Ovary (tissue), 9 donors: ENCODE results near the gene SLC37A1. TPM values are rescaled to one million over a fixed set of nuclear protein-coding genes. Genes with fewer than 3 reads are reported as not detected.

Experiments
- DNase-seq, 5 donors: peaks; one replicate each; pipeline ENCODE4 v3.0.0-alpha.2; 2019 to 2020
- H3K27ac ChIP-seq, 2 donors: fragments of 200-600 bp; one replicate each; pipeline versions ENCODE4 v1.5.1 to v1.8.0; 2019 to 2022
- H3K27me3 ChIP-seq: fragments of 200-600 bp; one replicate; pipeline ENCODE4 v1.8.0; 2022
- H3K36me3 ChIP-seq: fragments of 200-600 bp; sonication (generic); one replicate; pipeline ENCODE4 v1.5.1; 2019
- H3K4me1 ChIP-seq: one replicate; pipeline ENCODE4 v1.8.1; 2013; ENCODE audit warnings: mild to moderate bottlenecking, moderate library complexity; ENCODE audit not compliant: insufficient read depth
- H3K4me3 ChIP-seq: fragments of 200-600 bp; sonication (generic); one replicate; pipeline ENCODE4 v1.5.1; 2017
- H3K9me3 ChIP-seq, 2 donors: fragments of 200-600 bp in 1 of 2; sonication (generic) in 1 of 2; one replicate each; pipeline versions ENCODE4 v1.5.1 to v1.8.1; 2013 to 2019; ENCODE audit warnings: mild to moderate bottlenecking in 1 of 2, moderate library complexity in 1 of 2
- EP300 ChIP-seq: sonication (generic); formaldehyde crosslinking; IDR thresholded peaks from one replicate; pipeline ENCODE4 v1.6.1; 2017; ENCODE audit warnings: antibody characterized with exemption
- POLR2A ChIP-seq: fragments of 450-650 bp; IDR thresholded peaks from one replicate; pipeline ENCODE4 v1.6.1; 2017; ENCODE audit warnings: antibody characterized with exemption, mild to moderate bottlenecking, moderate library complexity
- WGBS, 3 donors: extraction: QIAGEN DNeasy Blood & Tissue Kit in 1 of 3; methylation state at CpG; one replicate each; pipeline versions ENCODE4 v1.1.5 to v1.1.7; 2013 to 2017; 5-methylcytosine and 5-hydroxymethylcytosine counted together
- intact Hi-C, 4 donors: fragments of 100-400 bp; cut with DNase I; formaldehyde crosslinking; loops; one replicate each; pipeline versions ENCODE4 v1.11.0 to v1.15.1; 2022 to 2023
- polyA plus RNA-seq, 2 donors: library from polyadenylated mRNA; stranded (reverse); fragments of 200-250 nt in 1 of 2; fragments of 350-450 nt in 1 of 2; fragmentation: Illumina TruSeq in 1 of 2; extraction: RNeasy Lipid Tissue Mini Kit (QIAGEN cat#74804) in 1 of 2; gene quantifications; one replicate each; pipeline ENCODE4 v1.2.3, GENCODE V29; 2013 to 2014
- total RNA-seq, 7 donors: library from RNA; depleted of rRNA in 2 of 7; stranded (reverse); fragments of >200 nt in 2 of 7; fragmentation: NEBNext Ultra II Directional in 3 of 7; extraction: Animal tissue kit (Norgen Biotek cat#: 25700) in 3 of 7; gene quantifications; one replicate each; pipeline versions ENCODE4 v1.1.0 to v1.2.4, GENCODE V29; 2016 to 2023
- TF ChIP-seq, protein P1 (sequence below), 3 donors: fragments of 450-650 bp in 2 of 3; fragments of 200-600 bp in 1 of 3; IDR thresholded peaks; one replicate each; pipeline versions ENCODE4 v1.5.1 to v1.8.0; 2016 to 2022; ENCODE audit warnings: antibody characterized with exemption in 3 of 3, mild to moderate bottlenecking in 1 of 3
- donor health status: DM: no; HTN: no; CAD: no; lungs with moderate emphysema.
- donor health status: DM: no; HTN: no; CAD: no.
- donor health status: Bipolar disorder and iron deficiency.
- donor health status: DM: yes; HTN: yes; CAD: no.
- donor health status: DM: no; HTN: no; CAD: no.
- donor health status: DM: yes; HTN: yes; CAD: no.

SLC37A1 gene
- total and polyA plus RNA-seq, 9 donors = 5.1 to 10.0 (median 7.4) TPM

DNA sequence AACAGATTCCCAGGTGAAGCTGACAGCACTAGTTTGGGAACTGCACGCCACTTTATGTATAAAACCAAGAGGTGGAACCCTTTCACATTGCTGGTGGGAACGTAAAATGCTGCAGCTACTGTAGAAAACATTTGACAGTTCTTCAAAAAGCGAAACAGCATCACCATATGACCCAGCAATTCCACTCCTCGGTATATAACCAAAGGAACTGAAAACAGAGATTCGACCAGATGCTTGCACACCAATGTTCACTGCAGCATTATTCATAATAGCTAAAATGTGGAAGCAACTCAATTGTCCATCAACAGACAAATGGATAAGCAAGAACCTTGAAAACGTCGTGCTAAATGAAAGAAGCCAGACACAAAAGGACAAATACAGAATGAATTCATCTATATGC is 35.1 kb upstream of the SLC37A1 start:
- H3K4me1 ChIP-seq = no peaks in the 10 kb centered on the region
- DNase-seq = no peak
- intact Hi-C loops = no loop called here
- H3K27ac ChIP-seq = no peak overlapping the region
- H3K4me3 ChIP-seq = no peak overlapping the region
- no peaks in the 10 kb centered on the region for H3K36me3 ChIP-seq
- no peaks in the 10 kb centered on the region for H3K27me3 ChIP-seq
- H3K9me3 ChIP-seq = no peaks in the 10 kb centered on the region
- TF ChIP-seq POLR2A = no peak
- TF ChIP-seq, protein P1, sequence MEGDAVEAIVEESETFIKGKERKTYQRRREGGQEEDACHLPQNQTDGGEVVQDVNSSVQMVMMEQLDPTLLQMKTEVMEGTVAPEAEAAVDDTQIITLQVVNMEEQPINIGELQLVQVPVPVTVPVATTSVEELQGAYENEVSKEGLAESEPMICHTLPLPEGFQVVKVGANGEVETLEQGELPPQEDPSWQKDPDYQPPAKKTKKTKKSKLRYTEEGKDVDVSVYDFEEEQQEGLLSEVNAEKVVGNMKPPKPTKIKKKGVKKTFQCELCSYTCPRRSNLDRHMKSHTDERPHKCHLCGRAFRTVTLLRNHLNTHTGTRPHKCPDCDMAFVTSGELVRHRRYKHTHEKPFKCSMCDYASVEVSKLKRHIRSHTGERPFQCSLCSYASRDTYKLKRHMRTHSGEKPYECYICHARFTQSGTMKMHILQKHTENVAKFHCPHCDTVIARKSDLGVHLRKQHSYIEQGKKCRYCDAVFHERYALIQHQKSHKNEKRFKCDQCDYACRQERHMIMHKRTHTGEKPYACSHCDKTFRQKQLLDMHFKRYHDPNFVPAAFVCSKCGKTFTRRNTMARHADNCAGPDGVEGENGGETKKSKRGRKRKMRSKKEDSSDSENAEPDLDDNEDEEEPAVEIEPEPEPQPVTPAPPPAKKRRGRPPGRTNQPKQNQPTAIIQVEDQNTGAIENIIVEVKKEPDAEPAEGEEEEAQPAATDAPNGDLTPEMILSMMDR (IDR thresholded peaks at IDR 0.05) = no peak
- no peak for TF ChIP-seq EP300
- WGBS, 3 donors = 69 to 75% (median 71%) methylated on average over 7 of the region's 7 CpGs

- no peak for DNase-seq
- no peak overlapping the region for H3K4me3 ChIP-seq
- intact Hi-C loops = no loop called here
- no peak overlapping the region for H3K27ac ChIP-seq
- no peaks in the 10 kb centered on the region for H3K4me1 ChIP-seq
- TF ChIP-seq, protein P1 (IDR thresholded peaks at IDR 0.05) = no peak
- no peak for TF ChIP-seq EP300
- no peak for TF ChIP-seq POLR2A
- no peaks in the 10 kb centered on the region for H3K27me3 ChIP-seq
- WGBS, 3 donors = 48 to 52% (median 50%) methylated on average over 5 of the region's 5 CpGs
- no peaks in the 10 kb centered on the region for H3K36me3 ChIP-seq
- H3K9me3 ChIP-seq = no peaks in the 10 kb centered on the region
These were observed 34.1 kb upstream of the SLC37A1 start for GRCh38 chr21:42479582-42479981.

- intact Hi-C loops = no loop called here
- no peak overlapping the region for H3K27ac ChIP-seq
- no peaks in the 10 kb centered on the region for H3K27me3 ChIP-seq
- TF ChIP-seq EP300 (no peak), POLR2A (no peak)
- TF ChIP-seq, protein P1 (IDR thresholded peaks at IDR 0.05) = no peak
- no peak for DNase-seq
- H3K36me3 ChIP-seq = no peaks in the 10 kb centered on the region
- H3K9me3 ChIP-seq = no peaks in the 10 kb centered on the region
- 85 to 90% (median 87%) methylated on average over 10 of the region's 10 CpGs for WGBS, 3 donors
- no peaks in the 10 kb centered on the region for H3K4me1 ChIP-seq
- H3K4me3 ChIP-seq = no peak overlapping the region
These were observed 32.9 kb upstream of the SLC37A1 start for GRCh38 chr21:42480736-42481135.

GRCh38 chr21:42481169-42481568 is 32.5 kb upstream of the SLC37A1 start:
- DNase-seq = no peak
- TF ChIP-seq, protein P1 (IDR thresholded peaks at IDR 0.05) = no peak
- TF ChIP-seq EP300 (no peak), POLR2A (no peak)
- no peak overlapping the region for H3K4me3 ChIP-seq
- 88 to 97% (median 91%) methylated on average over 4 of the region's 4 CpGs for WGBS, 3 donors
- no peaks in the 10 kb centered on the region for H3K4me1 ChIP-seq
- H3K27ac ChIP-seq = no peak overlapping the region
- intact Hi-C loops = no loop called here
- no peaks in the 10 kb centered on the region for H3K9me3 ChIP-seq
- H3K36me3 ChIP-seq = no peaks in the 10 kb centered on the region
- H3K27me3 ChIP-seq = no peaks in the 10 kb centered on the region
